Erythroblast (primary cell): ENCODE results near the gene CCSER1.

ENCODE experiments used
- GATA1 ChIP-seq: IDR thresholded peaks from 2 replicates; pipeline ENCODE4 v1.6.1; 2011; ENCODE audit warnings: low read depth, mild to moderate bottlenecking, control low read depth, low read length, moderate library complexity
- POLR2A ChIP-seq: IDR thresholded peaks from 2 replicates; pipeline ENCODE4 v1.6.1; 2011; ENCODE audit warnings: mild to moderate bottlenecking, low read length

DNA sequence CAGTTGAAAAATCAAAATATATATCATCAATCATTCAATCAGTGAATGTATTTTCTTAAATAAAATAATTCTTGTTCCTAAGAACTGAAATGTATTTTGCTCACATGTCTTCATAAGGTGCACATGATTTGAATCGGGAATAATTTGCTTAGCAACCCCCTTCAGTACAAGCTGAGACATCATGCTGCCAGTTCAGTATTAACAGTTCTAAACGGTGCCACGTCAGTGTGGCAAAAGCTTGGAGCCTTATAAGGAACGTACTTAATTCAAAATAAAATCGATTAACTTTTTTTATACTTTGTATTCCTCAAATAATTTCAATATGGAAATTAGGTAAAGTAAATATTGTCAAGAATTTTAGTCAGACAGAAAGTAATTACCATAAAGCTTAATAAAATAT is 287.9 kb downstream of the CCSER1 start:
- TF ChIP-seq POLR2A (no peak), GATA1 (no peak)
